HepG2 (cell line): ENCODE measurements around the gene RNU1-2. TPM values are rescaled to one million over a fixed set of nuclear protein-coding genes. Genes with fewer than 3 reads are reported as not detected.
A peak's percentile ranks its signal among the peaks of the same experiment; 100 is the strongest.

Experiments used
- BORCS8-MEF2B ChIP-seq: sonication (generic); formaldehyde crosslinking; IDR thresholded peaks from 2 replicates; pipeline ENCODE4 v1.8.0; 2022; ENCODE audit warnings: mild to moderate bottlenecking, missing genetic modification reagents
- EZH2 ChIP-seq: conservative IDR thresholded peaks from 2 replicates; pipeline ENCODE4 v1.6.1; 2012; ENCODE audit warnings: mild to moderate bottlenecking, low read depth, low read length, moderate library complexity
- FOXK1 ChIP-seq: sonication (generic); formaldehyde crosslinking; IDR thresholded peaks from 2 replicates; pipeline ENCODE4 v1.4.0; 2020; ENCODE audit warnings: low read depth, missing genetic modification reagents, borderline replicate concordance
- FOXM1 ChIP-seq: sonication (generic); formaldehyde crosslinking; IDR thresholded peaks from 2 replicates; pipeline ENCODE4 v1.5.0; 2020; ENCODE audit warnings: missing genetic modification reagents
- GTF3A ChIP-seq: sonication (generic); formaldehyde crosslinking; conservative IDR thresholded peaks from 2 replicates; pipeline ENCODE4 v1.4.0; 2020; ENCODE audit warnings: mild to moderate bottlenecking, missing genetic modification reagents
- IRX3 ChIP-seq: sonication (generic); formaldehyde crosslinking; IDR thresholded peaks from 2 replicates; pipeline ENCODE4 v1.8.1; 2023; ENCODE audit warnings: mild to moderate bottlenecking, low read depth, missing genetic modification reagents, borderline replicate concordance
- ISX ChIP-seq: sonication (generic); formaldehyde crosslinking; conservative IDR thresholded peaks from 2 replicates; pipeline ENCODE4 v1.5.0; 2020; ENCODE audit warnings: missing genetic modification reagents
- KAT8 ChIP-seq: IDR thresholded peaks from 2 replicates; pipeline ENCODE4 v1.6.1; 2016; ENCODE audit warnings: missing genetic modification reagents, missing compliant biosample characterization
- SALL1 ChIP-seq: sonication (generic); formaldehyde crosslinking; IDR thresholded peaks from 2 replicates; pipeline ENCODE4 v1.8.0; 2022; ENCODE audit warnings: mild to moderate bottlenecking, missing genetic modification reagents
- SOX6 ChIP-seq, 2 experiments: fragments of 450-650 bp in 1 of 2; sonication (generic) in 1 of 2; formaldehyde crosslinking in 1 of 2; IDR thresholded peaks; 2 replicates each; pipeline versions ENCODE4 v1.4.0 to v1.6.1; 2017 to 2020; ENCODE audit warnings: antibody characterized with exemption in 1 of 2, mild to moderate bottlenecking in 1 of 2, missing genetic modification reagents in 1 of 2
- ZBTB7A ChIP-seq: sonication (generic); formaldehyde crosslinking; IDR thresholded peaks from 2 replicates; pipeline ENCODE4 v1.8.0; 2022; ENCODE audit warnings: mild to moderate bottlenecking, missing genetic modification reagents
- ZNF121 ChIP-seq: sonication (generic); formaldehyde crosslinking; IDR thresholded peaks from 2 replicates; pipeline ENCODE4 v1.5.0; 2020; ENCODE audit warnings: mild to moderate bottlenecking, missing genetic modification reagents
- ZNF124 ChIP-seq: sonication (generic); formaldehyde crosslinking; IDR thresholded peaks from 2 replicates; pipeline ENCODE4 v1.4.0; 2020; ENCODE audit warnings: missing genetic modification reagents
- ZNF674 ChIP-seq: sonication (generic); formaldehyde crosslinking; IDR thresholded peaks from 2 replicates; pipeline ENCODE4 v1.5.0; 2020; ENCODE audit warnings: low read depth, mild to moderate bottlenecking, missing genetic modification reagents
- ZNF792 ChIP-seq: IDR thresholded peaks from 2 replicates; pipeline ENCODE4 v1.6.1; 2016
- polyA plus RNA-seq, 8 experiments: library from polyadenylated mRNA; depleted of rRNA in 3 of 8; stranded (reverse) in 7 of 8; unstranded in 1 of 8; fragments of >200 nt; fragmentation: Illumina TruSeq in 4 of 8; extraction: Trizol in 4 of 8; gene quantifications; 2 replicates each; pipeline versions ENCODE4 v1.2.1 to v1.2.3, GENCODE V29; 2011 to 2016; ENCODE audit warnings: low read depth in 4 of 8, missing spikeins in 1 of 8, mixed read lengths in 1 of 8; ENCODE audit not compliant: insufficient read depth in 1 of 8
- total RNA-seq, 5 experiments: library from RNA; depleted of rRNA; stranded (reverse); fragments of >200 nt; fragmentation: Illumina TruSeq; extraction: Trizol; gene quantifications; 2 replicates each; pipeline ENCODE4 v1.2.3, GENCODE V29; 2016; ENCODE audit warnings: low read depth in 1 of 5
- TF ChIP-seq, protein P1 (sequence below): sonication (generic); formaldehyde crosslinking; IDR thresholded peaks from 2 replicates; pipeline ENCODE4 v1.5.0; 2020; ENCODE audit warnings: mild to moderate bottlenecking, missing genetic modification reagents
- TF ChIP-seq, protein P2 (sequence below): sonication (generic); formaldehyde crosslinking; IDR thresholded peaks from 2 replicates; pipeline ENCODE4 v1.8.0; 2022; ENCODE audit warnings: mild to moderate bottlenecking, missing genetic modification reagents, borderline replicate concordance
- TF ChIP-seq, protein P3 (sequence below): sonication (generic); formaldehyde crosslinking; IDR thresholded peaks from 2 replicates; pipeline ENCODE4 v1.4.0; 2020; ENCODE audit warnings: missing genetic modification reagents, borderline replicate concordance
- TF ChIP-seq, protein P4 (sequence below): IDR thresholded peaks from 2 replicates; pipeline ENCODE4 v1.6.1; 2016; ENCODE audit warnings: missing compliant biosample characterization, missing genetic modification reagents, borderline replicate concordance
- TF ChIP-seq, protein P5 (sequence below): sonication (generic); formaldehyde crosslinking; IDR thresholded peaks from 2 replicates; pipeline ENCODE4 v1.4.0; 2020; ENCODE audit warnings: missing genetic modification reagents
- TF ChIP-seq, protein P6 (sequence below): fragments of 450-650 bp; IDR thresholded peaks from 2 replicates; pipeline ENCODE4 v1.6.1; 2017

The RNU1-2 gene
- total and polyA plus RNA-seq, 2 of the 13 experiments (the other 11 are each of a cell fraction or from before 2014, with no cell fraction given) = under 0.01 to 11,018 TPM

DNA sequence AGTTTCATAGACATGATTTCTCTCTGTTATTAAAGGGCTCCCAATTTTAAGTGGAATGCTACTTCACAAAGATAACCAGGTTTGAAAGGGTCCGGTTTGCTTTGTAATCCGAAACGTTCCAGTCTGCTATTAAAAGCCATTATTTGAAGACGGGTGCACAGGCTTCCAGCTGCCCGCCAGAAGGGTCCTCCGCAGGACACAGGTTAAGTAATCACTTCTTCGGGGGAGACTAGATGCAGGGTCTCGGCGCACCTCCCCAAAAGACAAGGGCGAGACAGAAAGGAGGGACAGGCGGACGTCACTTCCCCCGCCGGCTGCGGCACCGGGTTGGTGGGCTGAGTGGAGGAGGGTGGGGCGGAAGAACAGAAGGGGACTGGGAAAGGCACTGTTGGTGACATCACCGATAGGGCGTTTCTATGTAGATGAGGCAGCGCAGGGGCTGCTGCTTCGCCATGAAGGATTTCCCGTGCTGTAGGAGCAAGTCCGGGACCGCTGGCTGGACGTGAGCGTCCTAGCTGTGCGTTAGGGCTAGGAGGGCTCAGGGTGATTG is 8.9 kb downstream of the RNU1-2 start (continued):
- TF ChIP-seq, protein P1, sequence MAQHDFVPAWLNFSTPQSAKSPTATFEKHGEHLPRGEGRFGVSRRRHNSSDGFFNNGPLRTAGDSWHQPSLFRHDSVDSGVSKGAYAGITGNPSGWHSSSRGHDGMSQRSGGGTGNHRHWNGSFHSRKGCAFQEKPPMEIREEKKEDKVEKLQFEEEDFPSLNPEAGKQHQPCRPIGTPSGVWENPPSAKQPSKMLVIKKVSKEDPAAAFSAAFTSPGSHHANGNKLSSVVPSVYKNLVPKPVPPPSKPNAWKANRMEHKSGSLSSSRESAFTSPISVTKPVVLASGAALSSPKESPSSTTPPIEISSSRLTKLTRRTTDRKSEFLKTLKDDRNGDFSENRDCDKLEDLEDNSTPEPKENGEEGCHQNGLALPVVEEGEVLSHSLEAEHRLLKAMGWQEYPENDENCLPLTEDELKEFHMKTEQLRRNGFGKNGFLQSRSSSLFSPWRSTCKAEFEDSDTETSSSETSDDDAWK (CRISPR knock-in tag) = no peak
- TF ChIP-seq, protein P2, sequence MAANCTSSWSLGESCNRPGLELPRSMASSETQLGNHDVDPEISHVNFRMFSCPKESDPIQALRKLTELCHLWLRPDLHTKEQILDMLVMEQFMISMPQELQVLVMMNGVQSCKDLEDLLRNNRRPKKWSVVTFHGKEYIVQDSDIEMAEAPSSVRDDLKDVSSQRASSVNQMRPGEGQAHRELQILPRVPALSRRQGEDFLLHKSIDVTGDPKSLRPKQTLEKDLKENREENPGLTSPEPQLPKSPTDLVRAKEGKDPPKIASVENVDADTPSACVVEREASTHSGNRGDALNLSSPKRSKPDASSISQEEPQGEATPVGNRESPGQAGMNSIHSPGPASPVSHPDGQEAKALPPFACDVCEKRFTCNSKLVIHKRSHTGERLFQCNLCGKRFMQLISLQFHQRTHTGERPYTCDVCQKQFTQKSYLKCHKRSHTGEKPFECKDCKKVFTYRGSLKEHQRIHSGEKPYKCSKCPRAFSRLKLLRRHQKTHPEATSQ = no peak
- peak; percentile 69; the same call in 1 of the 2 replicates for TF ChIP-seq SALL1 (CRISPR knock-in tag)
- TF ChIP-seq ZNF792 (CRISPR knock-in tag) = no peak
- no peak for TF ChIP-seq GTF3A (CRISPR knock-in tag)
- no peak for TF ChIP-seq FOXK1 (CRISPR knock-in tag)
- TF ChIP-seq, protein P3, sequence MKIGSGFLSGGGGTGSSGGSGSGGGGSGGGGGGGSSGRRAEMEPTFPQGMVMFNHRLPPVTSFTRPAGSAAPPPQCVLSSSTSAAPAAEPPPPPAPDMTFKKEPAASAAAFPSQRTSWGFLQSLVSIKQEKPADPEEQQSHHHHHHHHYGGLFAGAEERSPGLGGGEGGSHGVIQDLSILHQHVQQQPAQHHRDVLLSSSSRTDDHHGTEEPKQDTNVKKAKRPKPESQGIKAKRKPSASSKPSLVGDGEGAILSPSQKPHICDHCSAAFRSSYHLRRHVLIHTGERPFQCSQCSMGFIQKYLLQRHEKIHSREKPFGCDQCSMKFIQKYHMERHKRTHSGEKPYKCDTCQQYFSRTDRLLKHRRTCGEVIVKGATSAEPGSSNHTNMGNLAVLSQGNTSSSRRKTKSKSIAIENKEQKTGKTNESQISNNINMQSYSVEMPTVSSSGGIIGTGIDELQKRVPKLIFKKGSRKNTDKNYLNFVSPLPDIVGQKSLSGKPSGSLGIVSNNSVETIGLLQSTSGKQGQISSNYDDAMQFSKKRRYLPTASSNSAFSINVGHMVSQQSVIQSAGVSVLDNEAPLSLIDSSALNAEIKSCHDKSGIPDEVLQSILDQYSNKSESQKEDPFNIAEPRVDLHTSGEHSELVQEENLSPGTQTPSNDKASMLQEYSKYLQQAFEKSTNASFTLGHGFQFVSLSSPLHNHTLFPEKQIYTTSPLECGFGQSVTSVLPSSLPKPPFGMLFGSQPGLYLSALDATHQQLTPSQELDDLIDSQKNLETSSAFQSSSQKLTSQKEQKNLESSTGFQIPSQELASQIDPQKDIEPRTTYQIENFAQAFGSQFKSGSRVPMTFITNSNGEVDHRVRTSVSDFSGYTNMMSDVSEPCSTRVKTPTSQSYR = no peak
- no peak for TF ChIP-seq EZH2
- no peak for TF ChIP-seq ZNF124 (CRISPR knock-in tag)
- TF ChIP-seq KAT8 (CRISPR knock-in tag) = no peak
- TF ChIP-seq ZBTB7A (CRISPR knock-in tag) = 0 out of 2 replicates have a peak, but pooled peaks have one; percentile 38
- no peak for TF ChIP-seq FOXM1 (CRISPR knock-in tag)
- 0 out of 2 replicates have a peak, but pooled peaks have one; percentile 19 for TF ChIP-seq ISX (CRISPR knock-in tag)
- TF ChIP-seq, protein P4, sequence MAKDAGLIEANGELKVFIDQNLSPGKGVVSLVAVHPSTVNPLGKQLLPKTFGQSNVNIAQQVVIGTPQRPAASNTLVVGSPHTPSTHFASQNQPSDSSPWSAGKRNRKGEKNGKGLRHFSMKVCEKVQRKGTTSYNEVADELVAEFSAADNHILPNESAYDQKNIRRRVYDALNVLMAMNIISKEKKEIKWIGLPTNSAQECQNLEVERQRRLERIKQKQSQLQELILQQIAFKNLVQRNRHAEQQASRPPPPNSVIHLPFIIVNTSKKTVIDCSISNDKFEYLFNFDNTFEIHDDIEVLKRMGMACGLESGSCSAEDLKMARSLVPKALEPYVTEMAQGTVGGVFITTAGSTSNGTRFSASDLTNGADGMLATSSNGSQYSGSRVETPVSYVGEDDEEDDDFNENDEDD = peak; percentile 35; the same call in 1 of the 2 replicates
- 0 out of 2 replicates have a peak, but pooled peaks have one; percentile 23 for TF ChIP-seq BORCS8-MEF2B (CRISPR knock-in tag)
- no peak for TF ChIP-seq ZNF674
- no peak for TF ChIP-seq IRX3 (CRISPR knock-in tag)
- TF ChIP-seq ZNF121 (CRISPR knock-in tag) = no peak
- TF ChIP-seq, protein P5, sequence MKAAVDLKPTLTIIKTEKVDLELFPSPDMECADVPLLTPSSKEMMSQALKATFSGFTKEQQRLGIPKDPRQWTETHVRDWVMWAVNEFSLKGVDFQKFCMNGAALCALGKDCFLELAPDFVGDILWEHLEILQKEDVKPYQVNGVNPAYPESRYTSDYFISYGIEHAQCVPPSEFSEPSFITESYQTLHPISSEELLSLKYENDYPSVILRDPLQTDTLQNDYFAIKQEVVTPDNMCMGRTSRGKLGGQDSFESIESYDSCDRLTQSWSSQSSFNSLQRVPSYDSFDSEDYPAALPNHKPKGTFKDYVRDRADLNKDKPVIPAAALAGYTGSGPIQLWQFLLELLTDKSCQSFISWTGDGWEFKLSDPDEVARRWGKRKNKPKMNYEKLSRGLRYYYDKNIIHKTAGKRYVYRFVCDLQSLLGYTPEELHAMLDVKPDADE (CRISPR knock-in tag) = no peak
- TF ChIP-seq, protein P6, sequence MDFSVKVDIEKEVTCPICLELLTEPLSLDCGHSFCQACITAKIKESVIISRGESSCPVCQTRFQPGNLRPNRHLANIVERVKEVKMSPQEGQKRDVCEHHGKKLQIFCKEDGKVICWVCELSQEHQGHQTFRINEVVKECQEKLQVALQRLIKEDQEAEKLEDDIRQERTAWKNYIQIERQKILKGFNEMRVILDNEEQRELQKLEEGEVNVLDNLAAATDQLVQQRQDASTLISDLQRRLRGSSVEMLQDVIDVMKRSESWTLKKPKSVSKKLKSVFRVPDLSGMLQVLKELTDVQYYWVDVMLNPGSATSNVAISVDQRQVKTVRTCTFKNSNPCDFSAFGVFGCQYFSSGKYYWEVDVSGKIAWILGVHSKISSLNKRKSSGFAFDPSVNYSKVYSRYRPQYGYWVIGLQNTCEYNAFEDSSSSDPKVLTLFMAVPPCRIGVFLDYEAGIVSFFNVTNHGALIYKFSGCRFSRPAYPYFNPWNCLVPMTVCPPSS = no peak
- no peak for TF ChIP-seq SOX6 (IDR thresholded peaks at IDR 0.05)
- TF ChIP-seq SOX6 (CRISPR knock-in tag; IDR thresholded peaks at IDR 0.05) = 0 out of 2 replicates have a peak, but pooled peaks have one; percentile 60
